ENCODE data around the gene WDR43. TPM values are rescaled to one million over a fixed set of nuclear protein-coding genes. Genes with fewer than 3 reads are reported as not detected.
A peak's percentile ranks its signal among the peaks of the same experiment; 100 is the strongest.

WDR43 gene
- total and polyA plus RNA-seq, 7 donors, result 8.4 to 45.3 (median 24.9) TPM

DNA sequence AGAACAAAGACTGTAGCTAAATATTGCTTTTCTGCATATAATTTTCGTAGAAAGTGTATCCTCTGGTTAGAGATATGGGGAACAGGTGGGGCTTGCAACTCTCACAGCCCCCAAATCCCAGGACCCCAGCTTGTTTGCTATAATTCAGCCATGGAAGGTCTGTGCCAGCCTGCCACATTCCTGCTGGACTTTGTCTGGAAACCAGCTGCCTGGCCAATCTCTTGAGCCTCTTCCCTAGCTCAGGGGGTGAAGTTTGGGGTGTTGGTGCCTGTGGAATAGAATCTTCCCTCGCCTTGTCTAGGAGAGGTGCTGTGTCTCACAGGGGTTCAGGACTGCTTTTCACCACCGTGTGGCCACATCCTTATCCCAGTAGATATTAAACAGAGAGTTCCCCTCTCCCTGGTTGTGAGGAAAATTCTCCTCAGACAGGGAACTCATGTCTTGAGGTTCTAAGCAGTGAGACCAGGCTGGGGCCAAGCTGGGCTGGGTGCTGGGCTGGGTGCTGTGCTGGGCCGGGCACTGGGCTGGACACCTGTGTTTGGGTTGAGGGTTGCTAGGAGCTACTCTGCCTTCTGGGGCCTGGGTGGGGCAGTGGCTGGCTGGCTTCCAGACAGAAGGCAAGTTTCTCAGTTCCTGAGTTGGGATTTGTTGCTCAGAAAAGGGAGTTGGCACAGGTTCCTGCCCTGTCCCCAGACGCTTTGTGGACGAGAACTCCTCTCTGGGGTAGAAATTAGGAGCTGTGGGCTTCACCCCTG, 98.9 kb downstream of the WDR43 start:
- DNase-seq, result no peak
- no peaks in the 10 kb centered on the region for H3K9me3 ChIP-seq
- intact Hi-C loops (cut with DNase I), result no loop called here
- H3K36me3 ChIP-seq, result no peaks in the 10 kb centered on the region
- peaks cover 0 to 68% (median 53%) of the 10 kb centered on the region in 4 donors for H3K4me1 ChIP-seq
- no peaks in the 10 kb centered on the region for H3K27me3 ChIP-seq
- WGBS, 2 donors, result 23 to 67% methylated on average over 6 of the region's 6 CpGs
- TF ChIP-seq, protein P1, sequence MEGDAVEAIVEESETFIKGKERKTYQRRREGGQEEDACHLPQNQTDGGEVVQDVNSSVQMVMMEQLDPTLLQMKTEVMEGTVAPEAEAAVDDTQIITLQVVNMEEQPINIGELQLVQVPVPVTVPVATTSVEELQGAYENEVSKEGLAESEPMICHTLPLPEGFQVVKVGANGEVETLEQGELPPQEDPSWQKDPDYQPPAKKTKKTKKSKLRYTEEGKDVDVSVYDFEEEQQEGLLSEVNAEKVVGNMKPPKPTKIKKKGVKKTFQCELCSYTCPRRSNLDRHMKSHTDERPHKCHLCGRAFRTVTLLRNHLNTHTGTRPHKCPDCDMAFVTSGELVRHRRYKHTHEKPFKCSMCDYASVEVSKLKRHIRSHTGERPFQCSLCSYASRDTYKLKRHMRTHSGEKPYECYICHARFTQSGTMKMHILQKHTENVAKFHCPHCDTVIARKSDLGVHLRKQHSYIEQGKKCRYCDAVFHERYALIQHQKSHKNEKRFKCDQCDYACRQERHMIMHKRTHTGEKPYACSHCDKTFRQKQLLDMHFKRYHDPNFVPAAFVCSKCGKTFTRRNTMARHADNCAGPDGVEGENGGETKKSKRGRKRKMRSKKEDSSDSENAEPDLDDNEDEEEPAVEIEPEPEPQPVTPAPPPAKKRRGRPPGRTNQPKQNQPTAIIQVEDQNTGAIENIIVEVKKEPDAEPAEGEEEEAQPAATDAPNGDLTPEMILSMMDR (IDR thresholded peaks at IDR 0.05), result no peak
- no peak for TF ChIP-seq POLR2A (IDR thresholded peaks at IDR 0.05)
- TF ChIP-seq POLR2AphosphoS5 (IDR thresholded peaks at IDR 0.05), result no peak
- TF ChIP-seq EP300 (IDR thresholded peaks at IDR 0.05), result no peak
- no peak overlapping the region for H3K4me3 ChIP-seq
- peak overlapping the region; percentile 27 to 84 (median 68) for H3K27ac ChIP-seq

DNA sequence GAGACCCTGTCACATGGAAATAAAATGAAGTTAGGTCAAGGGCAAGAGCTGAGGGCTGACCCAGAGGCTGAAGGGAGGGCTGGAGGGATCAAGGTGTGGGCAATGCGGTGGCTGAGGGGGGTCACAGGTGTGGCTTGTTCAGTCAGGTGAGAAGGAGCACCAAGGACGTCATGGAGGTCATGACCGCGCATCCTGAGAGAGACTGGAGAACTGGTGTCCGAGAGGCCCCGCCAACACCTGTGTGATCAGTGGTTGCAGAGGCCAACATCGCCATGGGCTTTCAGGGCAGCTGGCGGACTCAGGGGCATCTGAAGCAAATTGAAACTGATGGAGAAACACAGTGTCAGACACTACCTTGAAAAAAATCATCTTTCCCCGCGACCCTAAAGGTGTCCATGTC, 99.6 kb downstream of the WDR43 start:
- Histone ChIP-seq H3K36me3 (no peaks in the 10 kb centered on the region), H3K4me1 (peaks cover 0 to 67% (median 52%) of the 10 kb centered on the region in 4 donors), H3K27ac (peak overlapping the region in 3 of 4 donors; percentile 56 to 84 (median 81)), H3K27me3 (no peaks in the 10 kb centered on the region), H3K9me3 (no peaks in the 10 kb centered on the region), H3K4me3 (no peak overlapping the region)
- DNase-seq, result no peak
- intact Hi-C loops (cut with DNase I), result no loop called here
- TF ChIP-seq EP300 (IDR thresholded peaks at IDR 0.05), result no peak
- TF ChIP-seq, protein P1 (IDR thresholded peaks at IDR 0.05), result no peak
- TF ChIP-seq POLR2AphosphoS5 (IDR thresholded peaks at IDR 0.05), result no peak
- TF ChIP-seq POLR2A (IDR thresholded peaks at IDR 0.05), result no peak
- WGBS, 2 donors, result 89 to 94% methylated on average over 10 of the region's 10 CpGs

DNA sequence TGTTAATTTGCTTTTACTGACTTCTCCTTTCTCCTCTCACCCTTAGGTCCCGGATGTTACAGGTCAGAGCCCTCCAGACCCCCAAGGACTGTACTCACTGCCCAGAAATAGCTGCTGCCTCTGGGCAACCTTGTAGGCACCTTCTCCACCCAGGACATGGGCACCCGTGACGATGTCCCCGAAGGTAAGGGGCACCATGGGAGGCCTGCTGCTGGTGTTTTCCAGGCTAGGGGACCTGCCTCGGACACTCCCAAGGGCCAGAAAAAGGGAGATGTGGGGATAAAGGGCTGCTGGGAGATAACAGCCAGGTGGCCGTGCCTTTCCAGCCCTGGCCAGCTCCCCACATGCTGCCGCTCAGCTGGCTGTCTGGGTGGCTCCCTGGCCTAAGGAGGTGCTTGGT, 100.2 kb downstream of the WDR43 start:
- Histone ChIP-seq H3K9me3 (no peaks in the 10 kb centered on the region), H3K36me3 (no peaks in the 10 kb centered on the region), H3K27me3 (no peaks in the 10 kb centered on the region), H3K27ac (peak overlapping the region in 1 of 4 donors; percentile 16), H3K4me3 (no peak overlapping the region), H3K4me1 (peaks cover 0 to 61% (median 47%) of the 10 kb centered on the region in 4 donors)
- 82 to 91% methylated on average over 7 of the region's 7 CpGs for WGBS, 2 donors
- intact Hi-C loops (cut with DNase I), result no loop called here
- no peak for DNase-seq
- TF ChIP-seq POLR2AphosphoS5 (IDR thresholded peaks at IDR 0.05) (no peak), POLR2A (IDR thresholded peaks at IDR 0.05) (no peak), EP300 (IDR thresholded peaks at IDR 0.05) (no peak)
- TF ChIP-seq, protein P1 (IDR thresholded peaks at IDR 0.05), result no peak

DNA sequence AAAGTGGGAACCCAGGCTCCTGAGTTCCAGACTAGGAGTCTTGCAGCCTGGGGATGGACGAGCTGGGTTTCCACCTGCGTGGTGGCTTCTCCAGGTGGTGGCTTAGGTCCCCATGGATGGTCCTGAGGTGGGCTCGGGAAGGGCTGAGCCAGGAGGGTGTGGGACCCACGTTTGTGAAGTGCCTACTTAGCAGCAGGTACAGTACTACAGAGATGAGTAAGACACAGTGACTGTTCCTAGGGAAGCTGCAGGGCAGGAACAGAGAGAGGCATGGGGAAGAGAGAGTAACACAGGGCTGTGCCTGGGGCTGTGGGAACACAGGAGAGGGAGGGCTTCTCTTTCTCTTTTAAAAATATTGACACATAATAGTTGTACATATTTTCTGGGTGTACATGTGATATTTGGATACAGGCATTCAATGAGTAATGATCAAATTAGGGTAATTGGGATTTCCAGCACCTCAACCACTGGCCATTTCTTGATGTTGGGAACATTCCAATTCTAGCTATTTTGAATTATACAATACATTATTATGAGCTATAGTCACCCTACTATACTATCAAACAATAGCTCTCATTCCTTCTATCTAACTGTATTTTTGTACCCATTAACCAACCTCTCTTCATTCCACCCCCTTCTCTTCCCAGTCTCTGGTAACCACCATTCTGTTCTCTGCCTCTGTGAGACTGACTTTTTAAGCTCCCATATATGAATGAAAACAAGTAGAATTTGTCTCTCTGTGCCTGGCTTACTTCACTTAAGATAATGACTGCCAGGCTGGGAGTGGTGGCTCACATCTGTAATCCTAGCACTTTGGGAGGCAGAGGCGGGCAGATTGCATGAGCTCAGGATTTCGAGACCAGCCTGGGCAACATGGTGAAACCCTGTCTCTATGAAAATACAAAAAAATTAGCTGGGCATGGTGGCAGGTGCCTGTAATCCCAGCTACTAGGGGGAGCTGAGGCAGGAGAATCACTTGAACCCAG, 101.6 kb downstream of the WDR43 start:
- Histone ChIP-seq H3K9me3 (no peaks in the 10 kb centered on the region), H3K27me3 (no peaks in the 10 kb centered on the region), H3K27ac (peak overlapping the region in 2 of 4 donors; percentile 5 to 25), H3K4me1 (peaks cover 0 to 49% (median 33%) of the 10 kb centered on the region in 4 donors), H3K36me3 (no peaks in the 10 kb centered on the region), H3K4me3 (no peak overlapping the region)
- TF ChIP-seq, protein P1 (IDR thresholded peaks at IDR 0.05), result no peak
- no peak for TF ChIP-seq POLR2AphosphoS5 (IDR thresholded peaks at IDR 0.05)
- TF ChIP-seq EP300 (IDR thresholded peaks at IDR 0.05), result no peak
- no peak for TF ChIP-seq POLR2A (IDR thresholded peaks at IDR 0.05)
- WGBS, 2 donors, result 81 to 82% methylated on average over 6 of the region's 6 CpGs
- intact Hi-C loops (cut with DNase I), result no loop called here
- DNase-seq, result no peak

All from sigmoid colon (tissue), 7 donors.